HCT116 (cell line): Measurements from ENCODE around the gene ZNF488. TPM values are rescaled to one million over a fixed set of nuclear protein-coding genes. Genes with fewer than 3 reads are reported as not detected.

Experiments
- ATAC-seq: fragments of 200-7000 bp; cut with Tn5 transposase; 2 replicates; pipeline ENCODE4 v1.9.1; 2020; ENCODE audit warnings: mild to moderate bottlenecking, moderate library complexity
- BruUV-seq: library from RNA; stranded (reverse); fragments of 400-500 nt; replicated peaks from 2 replicates; lab custom pipeline; 2021; lab: Mats Ljungman, UMichigan
- CTCF ChIA-PET: fragments of 300-600 bp; sonication (Branson Sonifier 250); formaldehyde crosslinking; loops from one replicate; lab custom pipeline; 2021; ENCODE audit warnings: antibody characterized with exemption; lab: Charles Lee
- POLR2A ChIA-PET: fragments of 300-600, 350-600 bp; sonication (Branson Sonifier 250); formaldehyde crosslinking; loops from one replicate; lab custom pipeline; 2021; ENCODE audit warnings: antibody characterized with exemption; lab: Charles Lee
- RAD21 ChIA-PET, 2 experiments: fragments of 300-600 bp; sonication (Branson Sonifier 250); formaldehyde crosslinking; loops; one replicate each; lab custom pipeline; 2023; ENCODE audit warnings: low total read pairs in 2 of 2; ENCODE audit not compliant: uncharacterized antibody in 2 of 2, unreplicated experiment in 2 of 2, low non-redundant PET in 1 of 2; lab: Charles Lee
- DNase-seq: peaks from one replicate; pipeline ENCODE4 v3.0.0-alpha.2; 2010; ENCODE audit warnings: low read depth, low spot score
- H2AFZ ChIP-seq: fragments of 200-600 bp; shearing (Covaris generic), sonication (generic); 2 replicates; pipeline ENCODE4 v1.6.1; 2017; ENCODE audit warnings: low read depth, mixed run types, mixed read lengths, antibody characterized with exemption, low read length; ENCODE audit not compliant: poor library complexity, severe bottlenecking
- H3K27ac ChIP-seq: 2 replicates; pipeline ENCODE4 v1.5.1; 2012; ENCODE audit warnings: low read depth, low read length
- H3K27me3 ChIP-seq: fragments of 200-600 bp; sonication (generic); 2 replicates; pipeline ENCODE4 v1.6.1; 2016; ENCODE audit warnings: mixed run types, low read length, mixed read lengths; ENCODE audit not compliant: insufficient read depth
- H3K36me3 ChIP-seq, 2 experiments: fragments of 200-500 bp in 1 of 2; fragments of 200-600 bp in 1 of 2; sonication (Bioruptor generic) in 1 of 2; sonication (generic) in 1 of 2; 2 replicates each; pipeline versions ENCODE4 v1.5.1 to v1.6.1; 2014 to 2016; ENCODE audit warnings: low read length in 2 of 2, inconsistent platforms in 1 of 2, mixed read lengths in 1 of 2, mixed run types in 1 of 2; ENCODE audit not compliant: insufficient read depth in 2 of 2, control insufficient read depth in 1 of 2
- H3K4me1 ChIP-seq, 2 experiments: fragments of 200-600 bp in 1 of 2; sonication (generic) in 1 of 2; 2 replicates each; pipeline versions ENCODE4 v1.5.1 to v1.6.1; 2012 to 2017; ENCODE audit warnings: low read length in 2 of 2, inconsistent platforms in 1 of 2, mild to moderate bottlenecking in 1 of 2, mixed read lengths in 1 of 2, mixed run types in 1 of 2, moderate library complexity in 1 of 2; ENCODE audit not compliant: insufficient read depth in 2 of 2, control insufficient read depth in 1 of 2
- H3K4me2 ChIP-seq: fragments of 200-600 bp; sonication (generic); 2 replicates; pipeline ENCODE4 v1.6.1; 2017; ENCODE audit warnings: mixed run types, low read length, mixed read lengths
- H3K4me3 ChIP-seq, 2 experiments: fragments of 200-600 bp in 1 of 2; sonication (generic) in 1 of 2; replicated peaks in 1 of 2; 2 replicates each; pipeline ENCODE4 v1.5.1; 2011 to 2016; ENCODE audit warnings: low read length in 2 of 2, control low read depth in 1 of 2, low read depth in 1 of 2, mild to moderate bottlenecking in 1 of 2, mixed read lengths in 1 of 2, mixed run types in 1 of 2
- H3K79me2 ChIP-seq: fragments of 200-600 bp; sonication (generic); 2 replicates; pipeline ENCODE4 v1.6.1; 2017; ENCODE audit warnings: mild to moderate bottlenecking, mixed run types, low read length, moderate library complexity, mixed read lengths; ENCODE audit not compliant: insufficient read depth
- H3K9ac ChIP-seq: fragments of 200-600 bp; sonication (generic); 2 replicates; pipeline ENCODE4 v1.6.1; 2016; ENCODE audit warnings: low read length, mixed read lengths
- H3K9me2 ChIP-seq: fragments of 200-600 bp; sonication (generic), shearing (Covaris generic); 2 replicates; pipeline ENCODE4 v1.6.1; 2017; ENCODE audit warnings: mixed run types, mild to moderate bottlenecking, moderate library complexity; ENCODE audit not compliant: insufficient read depth
- H3K9me3 ChIP-seq, 2 experiments: fragments of 200-500 bp in 1 of 2; fragments of 200-600 bp in 1 of 2; sonication (Bioruptor generic) in 1 of 2; sonication (generic) in 1 of 2; 2 replicates each; pipeline ENCODE4 v1.6.1; 2014 to 2017; ENCODE audit warnings: low read length in 2 of 2, mixed read lengths in 2 of 2, inconsistent platforms in 1 of 2, low read depth in 1 of 2, mild to moderate bottlenecking in 1 of 2, mixed run types in 1 of 2, moderate library complexity in 1 of 2; ENCODE audit not compliant: control insufficient read depth in 1 of 2, insufficient read depth in 1 of 2
- H4K20me1 ChIP-seq: fragments of 200-600 bp; sonication (generic), shearing (Covaris generic); 2 replicates; pipeline ENCODE4 v1.6.1; 2017; ENCODE audit warnings: mixed run types, mild to moderate bottlenecking, moderate library complexity; ENCODE audit not compliant: insufficient read depth
- ELF1 ChIP-seq: IDR thresholded peaks from 2 replicates; pipeline ENCODE4 v1.6.1; 2012; ENCODE audit warnings: low read depth, borderline replicate concordance
- EZH2 ChIP-seq: fragments of 200-600 bp; sonication (generic); IDR thresholded peaks from 2 replicates; pipeline ENCODE4 v1.6.1; 2017; ENCODE audit warnings: antibody characterized with exemption, mixed run types
- EZH2phosphoT487 ChIP-seq: fragments of 200-600 bp; IDR thresholded peaks from 2 replicates; pipeline ENCODE4 v1.6.1; 2018; ENCODE audit warnings: antibody characterized with exemption, borderline replicate concordance
- POLR2A ChIP-seq: IDR thresholded peaks from 2 replicates; pipeline ENCODE4 v1.7.0; 2011; ENCODE audit warnings: borderline replicate concordance; ENCODE audit not compliant: insufficient read depth, insufficient read length; ENCODE audit errors: extremely low read depth
- POLR2AphosphoS5 ChIP-seq: IDR thresholded peaks from 2 replicates; pipeline ENCODE4 v1.6.1; 2011; ENCODE audit warnings: mild to moderate bottlenecking, low read depth, low read length, moderate library complexity
- SP1 ChIP-seq: IDR thresholded peaks from 2 replicates; pipeline ENCODE4 v1.6.1; 2012; ENCODE audit warnings: low read depth
- SRF ChIP-seq: IDR thresholded peaks from 2 replicates; pipeline ENCODE4 v1.6.1; 2012; ENCODE audit warnings: low read depth
- ZNF274 ChIP-seq: fragments of 200-500 bp; sonication (Bioruptor generic); IDR thresholded peaks from 2 replicates; pipeline ENCODE4 v1.6.1; 2014; ENCODE audit warnings: mild to moderate bottlenecking, low read depth, low read length, inconsistent platforms
- intact Hi-C: fragments of 100-400 bp; cut with micrococcal nuclease; formaldehyde crosslinking; loops from 2 replicates; pipeline ENCODE4 v1.10.0; 2022
- total RNA-seq: library from RNA; stranded (reverse); gene quantifications from one replicate; pipeline ENCODE4 v1.2.1, GENCODE V29; 2021; ENCODE audit not compliant: unreplicated experiment
- TF ChIP-seq, protein P1 (sequence below), 3 experiments: fragments of 200-600 bp in 1 of 3; sonication (generic) in 1 of 3; IDR thresholded peaks in 2 of 3; conservative IDR thresholded peaks in 1 of 3; 2 replicates each; pipeline ENCODE4 v1.5.1; 2012 to 2017; ENCODE audit warnings: low read depth in 2 of 3, low read length in 2 of 3, antibody characterized with exemption in 1 of 3, borderline replicate concordance in 1 of 3, control low read depth in 1 of 3, mild to moderate bottlenecking in 1 of 3, mixed read lengths in 1 of 3, mixed run types in 1 of 3, moderate library complexity in 1 of 3; ENCODE audit not compliant: insufficient read depth in 1 of 3
- TF ChIP-seq, protein P2 (sequence below): IDR thresholded peaks from 2 replicates; pipeline ENCODE4 v1.6.1; 2012; ENCODE audit warnings: low read depth
- TF ChIP-seq, protein P3 (sequence below): IDR thresholded peaks from 2 replicates; pipeline ENCODE4 v1.6.1; 2011; ENCODE audit warnings: mild to moderate bottlenecking, low read length, moderate library complexity; ENCODE audit not compliant: insufficient replicate concordance; ENCODE audit errors: extremely low read depth

Gene ZNF488
- total RNA-seq, 1 experiment from 2014 or later = 3.9 TPM

DNA sequence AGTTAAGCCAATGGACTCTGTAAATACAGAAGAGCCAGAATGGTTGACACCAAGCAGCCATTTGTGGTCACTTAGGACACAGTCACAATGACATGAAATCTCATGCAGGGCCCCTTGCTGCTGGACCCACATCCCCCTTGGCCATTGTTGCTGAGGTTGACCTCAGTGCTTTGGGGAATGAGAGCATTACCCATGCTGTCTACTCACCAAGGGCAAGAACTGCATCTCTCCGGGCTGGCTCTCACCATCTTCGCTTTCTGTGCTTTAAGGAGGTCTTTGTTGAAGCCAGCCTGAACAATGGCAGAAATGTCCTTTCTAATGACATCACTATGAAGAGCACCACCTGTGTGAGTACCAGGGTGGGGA, 30.1 kb upstream of the ZNF488 start:
- H3K4me2 ChIP-seq = no peak overlapping the region
- no peaks in the 10 kb centered on the region for H3K9me2 ChIP-seq
- ChIA-PET RAD21 (no interaction called here), CTCF (no interaction called here), POLR2A (no interaction called here)
- no peaks in the 10 kb centered on the region for H3K79me2 ChIP-seq
- no TSS peak for BruUV-seq
- no peaks in the 10 kb centered on the region for H3K27me3 ChIP-seq
- H3K4me1 ChIP-seq = peaks cover 11 to 42% of the 10 kb centered on the region in 2 experiments; a peak in 3 of 4 replicates
- TF ChIP-seq POLR2AphosphoS5 (no peak), SP1 (no peak)
- TF ChIP-seq, protein P1, sequence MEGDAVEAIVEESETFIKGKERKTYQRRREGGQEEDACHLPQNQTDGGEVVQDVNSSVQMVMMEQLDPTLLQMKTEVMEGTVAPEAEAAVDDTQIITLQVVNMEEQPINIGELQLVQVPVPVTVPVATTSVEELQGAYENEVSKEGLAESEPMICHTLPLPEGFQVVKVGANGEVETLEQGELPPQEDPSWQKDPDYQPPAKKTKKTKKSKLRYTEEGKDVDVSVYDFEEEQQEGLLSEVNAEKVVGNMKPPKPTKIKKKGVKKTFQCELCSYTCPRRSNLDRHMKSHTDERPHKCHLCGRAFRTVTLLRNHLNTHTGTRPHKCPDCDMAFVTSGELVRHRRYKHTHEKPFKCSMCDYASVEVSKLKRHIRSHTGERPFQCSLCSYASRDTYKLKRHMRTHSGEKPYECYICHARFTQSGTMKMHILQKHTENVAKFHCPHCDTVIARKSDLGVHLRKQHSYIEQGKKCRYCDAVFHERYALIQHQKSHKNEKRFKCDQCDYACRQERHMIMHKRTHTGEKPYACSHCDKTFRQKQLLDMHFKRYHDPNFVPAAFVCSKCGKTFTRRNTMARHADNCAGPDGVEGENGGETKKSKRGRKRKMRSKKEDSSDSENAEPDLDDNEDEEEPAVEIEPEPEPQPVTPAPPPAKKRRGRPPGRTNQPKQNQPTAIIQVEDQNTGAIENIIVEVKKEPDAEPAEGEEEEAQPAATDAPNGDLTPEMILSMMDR (IDR thresholded peaks at IDR 0.05 in 2 of 3, conservative IDR thresholded peaks at IDR 0.05 in 1 of 3; ENCODE audit: borderline replicate concordance in 1 of 3, insufficient read depth in 1 of 3, low read depth in 2 of 3, low read length in 2 of 3) = no peak
- no peak overlapping the region for H2AFZ ChIP-seq
- DNase-seq (no peak), ATAC-seq (no peak)
- H4K20me1 ChIP-seq = no peaks in the 10 kb centered on the region
- intact Hi-C loops = no loop called here
- no peak overlapping the region for H3K9ac ChIP-seq
- H3K9me3 ChIP-seq = no peaks in the 10 kb centered on the region
- no peak overlapping the region for H3K4me3 ChIP-seq
- H3K36me3 ChIP-seq = no peaks in the 10 kb centered on the region
- no peak overlapping the region for H3K27ac ChIP-seq

DNA sequence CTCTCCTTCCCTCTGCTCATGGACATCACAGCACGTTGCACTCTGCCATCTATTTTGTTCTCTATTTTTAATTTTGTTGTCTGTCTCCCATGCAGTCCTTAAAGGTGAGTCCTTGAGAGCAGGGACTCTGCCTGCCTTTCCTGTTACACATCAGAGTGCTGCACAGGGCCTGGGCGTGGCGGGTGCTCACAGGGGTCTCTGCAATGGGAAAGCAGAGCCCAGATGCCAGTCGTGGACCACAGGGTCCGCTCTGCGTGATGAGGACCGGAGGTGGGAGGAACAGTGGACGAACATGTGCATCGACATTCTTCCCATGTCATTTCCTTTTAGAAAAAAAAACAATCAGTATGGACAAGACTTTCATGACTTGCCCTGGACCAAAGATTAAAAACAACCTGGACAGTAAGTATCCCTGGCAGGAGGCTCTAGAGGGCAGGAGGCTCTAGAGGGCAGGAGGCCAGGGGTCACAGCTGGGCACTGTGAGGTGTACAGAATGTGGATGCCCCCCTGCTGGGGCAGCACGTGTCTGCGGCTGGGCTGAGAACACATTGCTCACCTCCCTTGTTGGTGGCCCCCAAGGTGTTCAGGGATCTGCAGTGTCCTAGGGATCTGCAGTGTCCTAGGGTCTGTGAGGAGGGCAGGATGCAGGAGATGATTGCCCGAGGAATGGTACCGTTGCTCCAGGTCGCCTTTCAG, 29.6 kb upstream of the ZNF488 start:
- Histone ChIP-seq H3K9me2 (no peaks in the 10 kb centered on the region), H3K4me3 (no peak overlapping the region), H2AFZ (no peak overlapping the region), H3K79me2 (no peaks in the 10 kb centered on the region), H3K36me3 (no peaks in the 10 kb centered on the region), H3K9me3 (no peaks in the 10 kb centered on the region), H3K4me1 (peaks cover 11 to 45% of the 10 kb centered on the region in 2 experiments; a peak in 3 of 4 replicates), H3K4me2 (peak overlapping the region; percentile 30), H3K27ac (no peak overlapping the region), H3K9ac (peak overlapping the region; percentile 8; the same call in 1 of the 2 replicates), H3K27me3 (no peaks in the 10 kb centered on the region), H4K20me1 (no peaks in the 10 kb centered on the region)
- BruUV-seq = no TSS peak
- ChIA-PET POLR2A (no interaction called here), RAD21 (no interaction called here), CTCF (no interaction called here)
- DNase-seq = no peak
- intact Hi-C loops = no loop called here
- ATAC-seq = no peak
- TF ChIP-seq ZNF274 (no peak), EZH2phosphoT487 (no peak), EZH2 (no peak), ELF1 (no peak), SP1 (no peak), POLR2A (no peak), SRF (no peak)
- TF ChIP-seq, protein P2, sequence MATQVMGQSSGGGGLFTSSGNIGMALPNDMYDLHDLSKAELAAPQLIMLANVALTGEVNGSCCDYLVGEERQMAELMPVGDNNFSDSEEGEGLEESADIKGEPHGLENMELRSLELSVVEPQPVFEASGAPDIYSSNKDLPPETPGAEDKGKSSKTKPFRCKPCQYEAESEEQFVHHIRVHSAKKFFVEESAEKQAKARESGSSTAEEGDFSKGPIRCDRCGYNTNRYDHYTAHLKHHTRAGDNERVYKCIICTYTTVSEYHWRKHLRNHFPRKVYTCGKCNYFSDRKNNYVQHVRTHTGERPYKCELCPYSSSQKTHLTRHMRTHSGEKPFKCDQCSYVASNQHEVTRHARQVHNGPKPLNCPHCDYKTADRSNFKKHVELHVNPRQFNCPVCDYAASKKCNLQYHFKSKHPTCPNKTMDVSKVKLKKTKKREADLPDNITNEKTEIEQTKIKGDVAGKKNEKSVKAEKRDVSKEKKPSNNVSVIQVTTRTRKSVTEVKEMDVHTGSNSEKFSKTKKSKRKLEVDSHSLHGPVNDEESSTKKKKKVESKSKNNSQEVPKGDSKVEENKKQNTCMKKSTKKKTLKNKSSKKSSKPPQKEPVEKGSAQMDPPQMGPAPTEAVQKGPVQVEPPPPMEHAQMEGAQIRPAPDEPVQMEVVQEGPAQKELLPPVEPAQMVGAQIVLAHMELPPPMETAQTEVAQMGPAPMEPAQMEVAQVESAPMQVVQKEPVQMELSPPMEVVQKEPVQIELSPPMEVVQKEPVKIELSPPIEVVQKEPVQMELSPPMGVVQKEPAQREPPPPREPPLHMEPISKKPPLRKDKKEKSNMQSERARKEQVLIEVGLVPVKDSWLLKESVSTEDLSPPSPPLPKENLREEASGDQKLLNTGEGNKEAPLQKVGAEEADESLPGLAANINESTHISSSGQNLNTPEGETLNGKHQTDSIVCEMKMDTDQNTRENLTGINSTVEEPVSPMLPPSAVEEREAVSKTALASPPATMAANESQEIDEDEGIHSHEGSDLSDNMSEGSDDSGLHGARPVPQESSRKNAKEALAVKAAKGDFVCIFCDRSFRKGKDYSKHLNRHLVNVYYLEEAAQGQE = no peak
- TF ChIP-seq, protein P3, sequence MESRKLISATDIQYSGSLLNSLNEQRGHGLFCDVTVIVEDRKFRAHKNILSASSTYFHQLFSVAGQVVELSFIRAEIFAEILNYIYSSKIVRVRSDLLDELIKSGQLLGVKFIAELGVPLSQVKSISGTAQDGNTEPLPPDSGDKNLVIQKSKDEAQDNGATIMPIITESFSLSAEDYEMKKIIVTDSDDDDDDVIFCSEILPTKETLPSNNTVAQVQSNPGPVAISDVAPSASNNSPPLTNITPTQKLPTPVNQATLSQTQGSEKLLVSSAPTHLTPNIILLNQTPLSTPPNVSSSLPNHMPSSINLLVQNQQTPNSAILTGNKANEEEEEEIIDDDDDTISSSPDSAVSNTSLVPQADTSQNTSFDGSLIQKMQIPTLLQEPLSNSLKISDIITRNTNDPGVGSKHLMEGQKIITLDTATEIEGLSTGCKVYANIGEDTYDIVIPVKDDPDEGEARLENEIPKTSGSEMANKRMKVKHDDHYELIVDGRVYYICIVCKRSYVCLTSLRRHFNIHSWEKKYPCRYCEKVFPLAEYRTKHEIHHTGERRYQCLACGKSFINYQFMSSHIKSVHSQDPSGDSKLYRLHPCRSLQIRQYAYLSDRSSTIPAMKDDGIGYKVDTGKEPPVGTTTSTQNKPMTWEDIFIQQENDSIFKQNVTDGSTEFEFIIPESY = no peak
